ELF-1 (cell line): Measurements from ENCODE around the gene MSH3.
"Not testable (repeated sequence)": the region's sequence is repeated elsewhere in the genome, so short reads cannot be mapped to it uniquely, and the experiment has no call there.

Experiments used
- DNase-seq: peaks from one replicate; pipeline ENCODE4 v3.0.0-alpha.2; 2016; ENCODE audit warnings: low read depth, low spot score

Gene MSH3

GRCh38 chr5:80796846-80797245 lies 142.4 kb downstream of the MSH3 start:
- DNase-seq = no peak

- DNase-seq = no peak
These were observed 143.1 kb downstream of the MSH3 start for GRCh38 chr5:80797428-80798024.

DNA sequence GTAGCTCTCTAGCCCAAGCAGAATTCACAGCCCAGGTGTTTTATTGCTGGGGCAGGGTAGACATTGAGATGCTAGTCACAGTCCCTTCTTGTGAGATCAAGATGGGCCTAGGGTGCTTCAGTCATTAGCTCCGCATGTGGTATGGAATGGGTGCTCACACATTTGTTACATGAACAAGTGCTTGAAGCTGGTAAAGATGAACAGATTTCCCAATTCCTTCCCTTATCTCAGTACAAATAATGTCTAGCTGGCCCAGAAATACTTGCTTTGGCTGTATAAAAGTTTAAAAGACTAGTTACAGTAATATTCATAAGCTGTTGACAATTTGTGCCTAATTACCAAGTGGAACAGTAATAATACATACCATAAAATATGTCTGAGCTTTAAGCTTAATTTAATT lies 143.7 kb downstream of the MSH3 start:
- DNase-seq = no peak

DNA sequence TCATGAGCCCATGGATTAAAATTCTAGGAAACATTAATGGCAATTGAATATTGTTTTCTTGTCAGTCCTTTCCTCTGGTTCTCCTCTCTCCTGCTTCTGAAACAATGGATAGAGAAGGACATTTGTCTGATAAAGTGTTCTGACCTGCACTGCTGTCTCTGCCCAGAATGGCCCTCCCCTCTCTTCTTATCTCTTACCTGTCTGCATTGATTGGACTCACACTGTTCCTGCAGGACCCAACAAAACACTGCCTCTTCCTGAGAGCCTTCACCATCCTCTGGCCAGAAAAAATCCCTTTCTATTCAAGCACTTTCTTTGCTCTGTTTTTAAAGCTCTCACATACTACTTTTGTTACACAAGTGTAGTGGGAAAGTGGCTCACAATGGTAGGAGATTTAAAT lies 144.2 kb downstream of the MSH3 start:
- no peak for DNase-seq

GRCh38 chr5:80799041-80799440 lies 144.6 kb downstream of the MSH3 start:
- DNase-seq = no peak

GRCh38 chr5:80799573-80799972 lies 145.1 kb downstream of the MSH3 start:
- DNase-seq = no peak

- no peak for DNase-seq
These were observed 149.9 kb downstream of the MSH3 start for GRCh38 chr5:80804332-80804731.

- DNase-seq = no peak
These were observed 150.6 kb downstream of the MSH3 start for GRCh38 chr5:80805038-80805437.

DNA sequence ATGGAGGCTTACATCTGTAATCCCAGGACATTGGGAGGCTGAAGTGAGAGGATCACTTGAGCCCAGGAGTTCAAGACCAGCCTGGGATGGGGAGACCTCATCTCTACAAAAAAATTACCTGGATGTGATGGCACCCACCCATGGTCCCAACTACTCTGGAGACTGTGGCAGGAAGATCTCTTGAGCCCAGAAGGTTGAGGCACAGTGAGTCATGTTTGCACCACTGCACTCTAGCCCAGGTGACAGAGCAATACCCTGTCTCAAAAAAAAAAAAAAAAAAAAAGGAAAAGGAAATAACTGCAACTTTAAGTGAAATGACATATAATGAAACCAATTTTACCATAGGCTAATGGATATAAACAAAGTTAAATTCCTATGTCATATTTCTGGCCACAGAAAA lies 152.5 kb downstream of the MSH3 start:
- no peak for DNase-seq

DNA sequence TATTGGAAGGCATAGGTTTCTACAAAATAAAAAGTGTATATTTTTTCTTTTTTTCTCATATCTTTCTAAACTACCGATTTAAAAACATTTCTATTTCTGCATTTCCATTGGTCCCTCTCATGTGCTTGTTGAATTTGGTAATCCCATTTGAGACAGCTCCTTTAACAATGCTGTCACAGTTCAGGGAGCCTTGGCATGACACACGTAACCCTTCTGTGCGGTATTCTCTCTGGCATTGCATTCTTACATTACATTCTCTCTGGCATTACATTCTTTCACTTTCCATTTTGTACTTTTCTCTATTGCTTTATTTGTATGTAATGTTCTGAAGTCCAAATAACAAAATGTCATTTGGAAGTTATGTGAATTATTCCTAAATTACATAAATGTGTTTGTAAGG lies 155.0 kb downstream of the MSH3 start:
- DNase-seq = no peak

DNA sequence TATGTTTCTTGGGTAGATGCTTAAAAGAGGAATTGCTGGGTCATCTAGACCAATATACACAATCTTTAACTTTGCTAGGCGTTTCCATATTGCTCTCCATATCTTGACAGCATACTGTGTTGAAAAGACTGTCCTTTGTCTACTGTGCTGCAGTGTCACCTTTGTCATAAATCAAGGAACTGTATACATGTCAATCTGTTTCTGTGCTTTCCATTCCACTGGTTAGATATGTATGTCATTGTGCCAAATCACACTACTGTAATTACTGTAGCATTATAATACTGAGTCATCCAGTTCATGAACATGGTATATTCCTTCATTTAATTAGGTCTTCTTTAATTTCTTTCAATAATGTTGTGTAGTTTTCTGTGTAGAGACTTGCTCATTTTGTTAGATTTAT lies 156.0 kb downstream of the MSH3 start:
- no peak for DNase-seq

DNA sequence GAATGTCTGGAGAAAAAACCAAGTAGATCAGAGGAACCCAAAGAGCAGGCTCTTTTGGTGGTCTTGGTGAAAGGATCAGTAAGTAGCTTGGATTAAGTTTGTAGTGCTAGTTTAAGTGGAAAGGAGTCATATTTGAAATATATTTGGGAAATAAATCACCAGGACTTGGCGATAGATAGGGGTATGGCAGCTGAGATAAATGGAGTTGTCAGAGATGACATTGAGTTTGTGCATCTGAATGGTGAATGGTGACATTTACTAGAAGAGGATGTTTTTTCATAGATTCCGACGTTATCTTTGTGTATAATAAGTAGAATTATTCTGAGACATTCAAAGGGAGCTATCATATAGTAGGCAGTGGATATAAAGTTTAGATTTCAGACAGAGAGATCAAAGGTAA lies 162.1 kb downstream of the MSH3 start:
- no peak for DNase-seq

GRCh38 chr5:80820685-80821084 lies 166.2 kb downstream of the MSH3 start:
- no peak for DNase-seq

- DNase-seq = no peak
These were observed 168.2 kb downstream of the MSH3 start for GRCh38 chr5:80822640-80823039.

- DNase-seq = not testable (repeated sequence)
These were observed 169.7 kb downstream of the MSH3 start for GRCh38 chr5:80824159-80824558.

- DNase-seq = no peak
These were observed 171.5 kb downstream of the MSH3 start for GRCh38 chr5:80825786-80826460.

DNA sequence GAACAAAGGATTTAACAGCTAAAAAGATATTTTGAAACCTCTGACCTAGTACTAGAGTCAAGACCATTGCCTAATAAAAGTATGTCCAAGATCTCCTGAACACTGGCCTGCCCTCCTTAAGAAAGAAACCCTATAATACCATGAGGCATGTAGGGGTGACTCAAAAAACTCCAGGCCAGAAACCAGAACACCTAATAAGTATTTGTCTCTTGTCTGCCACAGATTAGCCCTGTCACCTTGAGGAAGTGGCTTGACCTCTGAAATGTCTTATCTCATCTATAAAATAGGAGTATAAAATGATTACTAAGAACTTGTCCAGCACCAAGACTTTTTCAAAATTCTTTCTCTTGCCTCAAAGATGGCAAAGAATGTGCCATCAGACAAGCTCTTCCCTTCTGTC lies 180.3 kb downstream of the MSH3 start:
- peak; percentile 4 for DNase-seq

- DNase-seq = peak; percentile 1
These were observed 180.7 kb downstream of the MSH3 start for GRCh38 chr5:80835128-80835527.

- DNase-seq = no peak
These were observed 183.2 kb downstream of the MSH3 start for GRCh38 chr5:80837679-80838078.

DNA sequence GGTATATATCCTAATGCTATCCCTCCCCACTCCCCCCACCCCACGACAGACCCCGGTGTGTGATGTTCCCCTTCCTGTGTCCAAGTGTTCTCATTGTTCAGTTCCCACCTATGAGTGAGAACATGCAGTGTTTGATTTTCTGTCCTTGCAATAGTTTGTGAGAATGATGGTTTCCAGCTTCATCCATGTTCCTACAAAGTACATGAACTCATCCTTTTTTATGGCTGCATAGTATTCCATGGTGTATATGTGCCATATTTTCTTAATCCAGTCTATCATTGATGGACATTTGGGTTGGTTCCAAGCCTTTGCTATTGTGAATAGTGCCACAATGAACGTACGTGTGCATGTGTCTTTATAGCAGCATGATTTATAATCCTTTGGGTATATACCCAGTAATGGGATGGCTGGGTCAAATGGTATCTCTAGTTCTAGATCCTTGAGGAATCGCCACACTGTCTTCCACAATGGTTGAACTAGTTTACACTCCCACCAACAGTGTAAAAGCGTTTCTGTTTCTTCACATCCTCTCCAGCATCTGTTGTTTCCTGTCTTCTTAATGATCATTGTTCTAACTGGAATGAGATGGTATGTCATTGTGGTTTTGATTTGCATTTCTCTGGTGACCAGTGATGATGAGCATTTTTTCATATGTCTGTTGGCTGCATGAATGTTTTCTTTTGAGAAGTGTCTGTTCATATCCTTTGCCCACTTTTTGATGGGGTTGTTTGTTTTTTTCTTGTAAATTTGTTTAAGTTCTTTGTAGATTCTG lies 186.8 kb downstream of the MSH3 start:
- not testable (repeated sequence) for DNase-seq

DNA sequence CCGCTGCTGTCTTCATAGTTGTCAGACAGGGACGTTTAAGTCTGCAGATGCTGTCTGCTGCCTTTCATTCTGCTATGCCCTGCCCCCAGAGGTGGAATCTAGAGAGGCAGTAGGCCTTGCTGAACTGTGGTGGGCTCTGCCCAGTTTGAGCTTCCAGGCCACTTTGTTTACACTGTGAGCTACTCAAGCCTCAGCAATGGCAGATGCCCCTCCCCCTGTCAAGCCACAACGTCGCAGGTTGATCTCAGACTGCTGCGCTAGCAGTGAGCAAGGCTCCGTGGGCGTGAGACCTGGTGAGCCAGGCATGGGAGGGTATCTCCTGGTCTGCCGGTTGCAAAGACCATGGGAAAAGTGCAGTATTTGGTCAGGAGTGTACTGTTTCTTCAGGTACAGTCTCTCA lies 192.0 kb downstream of the MSH3 start:
- DNase-seq = peak; percentile 56

DNA sequence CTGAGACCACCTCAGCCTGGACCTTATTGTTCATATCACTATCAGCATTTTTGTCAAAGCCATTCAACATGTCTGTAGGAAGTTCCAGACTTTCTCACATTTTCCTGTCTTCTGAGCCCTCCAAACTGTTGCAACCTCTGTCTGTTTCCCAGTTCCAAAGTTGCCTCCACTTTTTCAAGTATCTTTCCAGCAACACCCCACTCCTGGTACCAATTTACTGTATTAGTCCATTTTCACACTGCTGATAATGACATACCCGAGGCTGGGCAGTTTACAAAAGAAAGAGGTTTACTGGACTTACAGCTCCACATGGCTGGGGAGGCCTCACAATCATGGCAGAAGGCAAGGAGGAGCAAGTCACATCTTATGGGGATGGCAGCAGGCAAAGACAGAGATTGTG lies 195.7 kb downstream of the MSH3 start:
- not testable (repeated sequence) for DNase-seq
